Spleen (tissue), 11 donors: ENCODE results near the gene ITPKA. TPM values are rescaled to one million over a fixed set of nuclear protein-coding genes. Genes with fewer than 3 reads are reported as not detected.

ENCODE experiments used
- DNase-seq: peaks from one replicate; pipeline ENCODE4 v3.0.0-alpha.2; 2020
- H3K27ac ChIP-seq, 8 donors: fragments of 200-600 bp; sonication (generic) in 7 of 8; 1 replicate in 4 of 8; 2 replicates in 4 of 8; pipeline versions ENCODE4 v1.5.0 to v1.8.0; 2016 to 2021; ENCODE audit warnings: inconsistent platforms in 4 of 8, mild to moderate bottlenecking in 4 of 8, moderate library complexity in 1 of 8
- H3K27me3 ChIP-seq, 7 donors: fragments of 200-600 bp; sonication (generic) in 6 of 7; replicated peaks in 1 of 7; 1 replicate in 4 of 7; 2 replicates in 3 of 7; pipeline versions ENCODE4 v1.5.0 to v1.8.0; 2016 to 2021; ENCODE audit warnings: inconsistent platforms in 3 of 7, mild to moderate bottlenecking in 1 of 7
- H3K36me3 ChIP-seq, 6 donors: fragments of 200-600 bp; sonication (generic) in 5 of 6; 1 replicate in 4 of 6; 2 replicates in 2 of 6; pipeline versions ENCODE4 v1.5.0 to v1.8.0; 2016 to 2021; ENCODE audit warnings: inconsistent platforms in 2 of 6
- H3K4me1 ChIP-seq, 6 donors: fragments of 200-600 bp; sonication (generic) in 5 of 6; 1 replicate in 3 of 6; 2 replicates in 3 of 6; pipeline versions ENCODE4 v1.5.0 to v1.8.0; 2016 to 2021; ENCODE audit warnings: inconsistent platforms in 3 of 6
- H3K4me3 ChIP-seq, 8 donors: fragments of 200-600 bp; sonication (generic) in 7 of 8; 1 replicate in 4 of 8; 2 replicates in 4 of 8; pipeline versions ENCODE4 v1.5.0 to v1.8.0; 2016 to 2021; ENCODE audit warnings: inconsistent platforms in 4 of 8, mild to moderate bottlenecking in 4 of 8, moderate library complexity in 2 of 8
- H3K9me3 ChIP-seq, 8 donors: fragments of 200-600 bp; sonication (generic) in 7 of 8; 1 replicate in 4 of 8; 2 replicates in 4 of 8; pipeline versions ENCODE4 v1.5.0 to v1.8.0; 2016 to 2021; ENCODE audit warnings: inconsistent platforms in 4 of 8
- CTCF ChIP-seq, 11 experiments: fragments of 200-600 bp in 7 of 11; fragments of 450-650 bp in 4 of 11; sonication (generic) in 4 of 11; IDR thresholded peaks in 8 of 11; conservative IDR thresholded peaks in 3 of 11; 1 replicate in 7 of 11; 2 replicates in 4 of 11; pipeline versions ENCODE4 v1.4.0 to v1.8.0; 2016 to 2021; ENCODE audit warnings: antibody characterized with exemption in 11 of 11, inconsistent platforms in 4 of 11, mild to moderate bottlenecking in 1 of 11
- POLR2A ChIP-seq, 3 donors: fragments of 450-650 bp; IDR thresholded peaks; one replicate each; pipeline ENCODE4 v1.5.1; 2017; ENCODE audit warnings: antibody characterized with exemption in 3 of 3, mild to moderate bottlenecking in 1 of 3
- POLR2AphosphoS5 ChIP-seq, 3 donors: sonication (generic); formaldehyde crosslinking; IDR thresholded peaks; one replicate each; pipeline ENCODE4 v1.5.1; 2017; ENCODE audit warnings: antibody characterized with exemption in 3 of 3
- WGBS, 5 donors: extraction: QIAGEN DNeasy Blood & Tissue Kit in 3 of 5; methylation state at CpG; one replicate each; pipeline versions ENCODE4 v1.1.5 to v1.1.7; 2013 to 2018; 5-methylcytosine and 5-hydroxymethylcytosine counted together
- intact Hi-C: fragments of 100-400 bp; cut with DNase I; formaldehyde crosslinking; loops from one replicate; pipeline ENCODE4 v1.15.0; 2023; ENCODE audit warnings: low total_unique reads
- polyA plus RNA-seq, 3 donors: library from polyadenylated mRNA; stranded (reverse); fragments of 200-250 nt; gene quantifications; one replicate each; pipeline ENCODE4 v1.2.1, GENCODE V29; 2013
- total RNA-seq, 7 donors: library from RNA; depleted of rRNA in 3 of 7; stranded (reverse); fragments of >200 nt in 3 of 7; fragmentation: NEBNext Ultra II Directional in 4 of 7; extraction: Animal tissue kit (Norgen Biotek cat#: 25700) in 4 of 7; gene quantifications; one replicate each; pipeline versions ENCODE4 v1.1.0 to v1.2.1, GENCODE V29; 2016 to 2021
- donor health status: healthy with polysubstance abuse.
- donor health status: DM: no; HTN: no; CAD: no; lungs with moderate emphysema.
- donor health status: DM: no; HTN: no; CAD: no.
- donor health status: Bipolar disorder and iron deficiency.
- donor health status: healthy.
- donor health status: DM: no; HTN: no; CAD: no.
- donor health status: DM: yes; HTN: yes; CAD: no.

Gene ITPKA
- total and polyA plus RNA-seq, 10 donors = 0.09 to 0.51 (median 0.19) TPM; not detected in 4

GRCh38 chr15:41494190-41494921 is 682 bp downstream of the ITPKA start:
- H3K27me3 ChIP-seq = peaks cover 0 to 97% (median 50%) of the 10 kb centered on the region in 7 donors
- intact Hi-C loops = no loop called here
- H3K36me3 ChIP-seq = no peaks in the 10 kb centered on the region
- H3K4me3 ChIP-seq = peak overlapping the region; percentile 37 to 83 (median 72)
- H3K27ac ChIP-seq = no peak overlapping the region
- 0 to 3% (median 2%) methylated on average over 18 to 77 of the region's 77 CpGs for WGBS, 5 donors
- no peak for TF ChIP-seq POLR2AphosphoS5 (IDR thresholded peaks at IDR 0.05)
- TF ChIP-seq CTCF (IDR thresholded peaks at IDR 0.05 in 8 of 11, conservative IDR thresholded peaks at IDR 0.05 in 3 of 11) = no peak
- no peak for TF ChIP-seq POLR2A (IDR thresholded peaks at IDR 0.05)
- peak; percentile 84 for DNase-seq
- H3K9me3 ChIP-seq = no peaks in the 10 kb centered on the region
- H3K4me1 ChIP-seq = peaks cover 30 to 45% (median 36%) of the 10 kb centered on the region in 6 donors

- Histone ChIP-seq H3K4me1 (peaks cover 30 to 45% (median 36%) of the 10 kb centered on the region in 6 donors), H3K36me3 (no peaks in the 10 kb centered on the region), H3K4me3 (peak overlapping the region in 7 of 8 donors; percentile 50 to 83 (median 73)), H3K27ac (no peak overlapping the region), H3K27me3 (peaks cover 0 to 100% (median 50%) of the 10 kb centered on the region in 7 donors), H3K9me3 (no peaks in the 10 kb centered on the region)
- WGBS, 5 donors = 2 to 5% (median 3%) methylated on average over 15 to 60 of the region's 60 CpGs
- peak; percentile 85 for DNase-seq
- TF ChIP-seq CTCF (IDR thresholded peaks at IDR 0.05 in 8 of 11, conservative IDR thresholded peaks at IDR 0.05 in 3 of 11) (peak in 1 of 11 experiments; percentile 29), POLR2A (IDR thresholded peaks at IDR 0.05) (no peak)
- intact Hi-C loops = no loop called here
Measured at GRCh38 chr15:41494922-41495735, 1.5 kb downstream of the ITPKA start.

GRCh38 chr15:41495736-41496599 is 2.3 kb downstream of the ITPKA start:
- TF ChIP-seq CTCF (IDR thresholded peaks at IDR 0.05 in 8 of 11, conservative IDR thresholded peaks at IDR 0.05 in 3 of 11) (peak in 1 of 11 experiments; percentile 19), POLR2A (IDR thresholded peaks at IDR 0.05) (no peak), POLR2AphosphoS5 (IDR thresholded peaks at IDR 0.05) (peak in 2 of 3 donors; percentile 28 to 38)
- peak overlapping the region in 2 of 8 donors; percentile 7 to 9 for H3K27ac ChIP-seq
- H3K4me1 ChIP-seq = peaks cover 30 to 49% (median 37%) of the 10 kb centered on the region in 6 donors
- H3K36me3 ChIP-seq = no peaks in the 10 kb centered on the region
- H3K27me3 ChIP-seq = peaks cover 0 to 100% (median 50%) of the 10 kb centered on the region in 7 donors
- no peak for DNase-seq
- intact Hi-C loops = no loop called here
- H3K4me3 ChIP-seq = peak overlapping the region in 7 of 8 donors; percentile 50 to 83 (median 73)
- H3K9me3 ChIP-seq = no peaks in the 10 kb centered on the region
- 29 to 83% (median 37%) methylated on average over 4 to 59 of the region's 59 CpGs for WGBS, 5 donors
